IPS-18a (cell line): ENCODE data around the gene COL13A1.

Experiments used
- H3K27ac ChIP-seq: one replicate; pipeline ENCODE4 v1.5.1; 2013; ENCODE audit warnings: low read length
- H3K27me3 ChIP-seq: one replicate; pipeline ENCODE4 v1.6.1; 2013; ENCODE audit warnings: mild to moderate bottlenecking, low read length; ENCODE audit not compliant: control insufficient read depth, insufficient read depth
- H3K36me3 ChIP-seq: one replicate; pipeline ENCODE4 v1.6.1; 2013; ENCODE audit warnings: low read depth, low read length; ENCODE audit not compliant: control insufficient read depth
- H3K4me1 ChIP-seq: one replicate; pipeline ENCODE4 v1.6.1; 2013; ENCODE audit warnings: low read depth, low read length; ENCODE audit not compliant: control insufficient read depth
- H3K4me3 ChIP-seq: one replicate; pipeline ENCODE4 v1.5.1; 2013; ENCODE audit warnings: low read length
- H3K9ac ChIP-seq: one replicate; pipeline ENCODE4 v1.6.1; 2013; ENCODE audit warnings: mild to moderate bottlenecking, low read length, moderate library complexity
- H3K9me3 ChIP-seq: one replicate; pipeline ENCODE4 v1.6.1; 2013; ENCODE audit warnings: low read depth, low read length; ENCODE audit not compliant: control insufficient read depth

COL13A1 gene

GRCh38 chr10:70000262-70000661 lies 198.6 kb downstream of the COL13A1 start:
- Histone ChIP-seq H3K27me3 (no peaks in the 10 kb centered on the region), H3K27ac (no peak overlapping the region), H3K4me1 (no peaks in the 10 kb centered on the region), H3K9ac (no peak overlapping the region), H3K9me3 (no peaks in the 10 kb centered on the region), H3K36me3 (no peaks in the 10 kb centered on the region), H3K4me3 (no peak overlapping the region)

- Histone ChIP-seq H3K36me3 (no peaks in the 10 kb centered on the region), H3K4me3 (no peak overlapping the region), H3K4me1 (no peaks in the 10 kb centered on the region), H3K27ac (no peak overlapping the region), H3K27me3 (no peaks in the 10 kb centered on the region), H3K9me3 (no peaks in the 10 kb centered on the region), H3K9ac (no peak overlapping the region)
These were observed 205.6 kb downstream of the COL13A1 start for GRCh38 chr10:70007116-70007820.
